HEK293 (cell line): ENCODE measurements around the gene GPR3.

ENCODE experiments used
- CTCF ChIP-seq: fragments of 450-650 bp; formaldehyde crosslinking; IDR thresholded peaks from 2 replicates; pipeline ENCODE4 v1.5.1; 2016; ENCODE audit warnings: missing biosample characterization, missing genetic modification characterization
- FEZF1 ChIP-seq: fragments of 450-650 bp; formaldehyde crosslinking; IDR thresholded peaks from 2 replicates; pipeline ENCODE4 v1.5.1; 2016; ENCODE audit warnings: missing biosample characterization, missing genetic modification characterization
- TCF7L2 ChIP-seq: IDR thresholded peaks from 2 replicates; pipeline ENCODE4 v1.6.1; 2011; ENCODE audit warnings: low read depth, mild to moderate bottlenecking, inconsistent platforms, low read length, moderate library complexity, borderline replicate concordance
- ZBTB21 ChIP-seq: fragments of 450-650 bp; formaldehyde crosslinking; IDR thresholded peaks from 2 replicates; pipeline ENCODE4 v1.5.1; 2017; ENCODE audit warnings: missing biosample characterization, missing genetic modification characterization
- ZNF138 ChIP-seq: fragments of 450-650 bp; formaldehyde crosslinking; IDR thresholded peaks from 2 replicates; pipeline ENCODE4 v1.5.1; 2016; ENCODE audit warnings: missing biosample characterization, missing genetic modification characterization, borderline replicate concordance
- ZNF146 ChIP-seq: fragments of 450-650 bp; formaldehyde crosslinking; IDR thresholded peaks from 2 replicates; pipeline ENCODE4 v1.5.1; 2016; ENCODE audit warnings: missing biosample characterization, missing genetic modification characterization
- ZNF19 ChIP-seq: fragments of 450-650 bp; formaldehyde crosslinking; IDR thresholded peaks from 2 replicates; pipeline ENCODE4; 2016; ENCODE audit warnings: missing biosample characterization, missing genetic modification characterization, low read depth
- ZNF596 ChIP-seq: fragments of 450-650 bp; IDR thresholded peaks from 2 replicates; pipeline ENCODE4 v1.5.0; 2018; ENCODE audit warnings: missing biosample characterization, mild to moderate bottlenecking, missing genetic modification characterization, moderate library complexity
- ZNF791 ChIP-seq: fragments of 450-650 bp; formaldehyde crosslinking; IDR thresholded peaks from 2 replicates; pipeline ENCODE4 v1.5.1; 2016; ENCODE audit warnings: missing biosample characterization, missing genetic modification characterization
- TF ChIP-seq, protein P1 (sequence below): fragments of 450-650 bp; formaldehyde crosslinking; IDR thresholded peaks from 2 replicates; pipeline ENCODE4 v1.5.1; 2016; ENCODE audit warnings: missing biosample characterization, missing genetic modification characterization

GRCh38 chr1:27435566-27436203 is 43.3 kb downstream of the GPR3 start:
- TF ChIP-seq CTCF (tag by site-specific recombination): no peak
- TF ChIP-seq, protein P1, sequence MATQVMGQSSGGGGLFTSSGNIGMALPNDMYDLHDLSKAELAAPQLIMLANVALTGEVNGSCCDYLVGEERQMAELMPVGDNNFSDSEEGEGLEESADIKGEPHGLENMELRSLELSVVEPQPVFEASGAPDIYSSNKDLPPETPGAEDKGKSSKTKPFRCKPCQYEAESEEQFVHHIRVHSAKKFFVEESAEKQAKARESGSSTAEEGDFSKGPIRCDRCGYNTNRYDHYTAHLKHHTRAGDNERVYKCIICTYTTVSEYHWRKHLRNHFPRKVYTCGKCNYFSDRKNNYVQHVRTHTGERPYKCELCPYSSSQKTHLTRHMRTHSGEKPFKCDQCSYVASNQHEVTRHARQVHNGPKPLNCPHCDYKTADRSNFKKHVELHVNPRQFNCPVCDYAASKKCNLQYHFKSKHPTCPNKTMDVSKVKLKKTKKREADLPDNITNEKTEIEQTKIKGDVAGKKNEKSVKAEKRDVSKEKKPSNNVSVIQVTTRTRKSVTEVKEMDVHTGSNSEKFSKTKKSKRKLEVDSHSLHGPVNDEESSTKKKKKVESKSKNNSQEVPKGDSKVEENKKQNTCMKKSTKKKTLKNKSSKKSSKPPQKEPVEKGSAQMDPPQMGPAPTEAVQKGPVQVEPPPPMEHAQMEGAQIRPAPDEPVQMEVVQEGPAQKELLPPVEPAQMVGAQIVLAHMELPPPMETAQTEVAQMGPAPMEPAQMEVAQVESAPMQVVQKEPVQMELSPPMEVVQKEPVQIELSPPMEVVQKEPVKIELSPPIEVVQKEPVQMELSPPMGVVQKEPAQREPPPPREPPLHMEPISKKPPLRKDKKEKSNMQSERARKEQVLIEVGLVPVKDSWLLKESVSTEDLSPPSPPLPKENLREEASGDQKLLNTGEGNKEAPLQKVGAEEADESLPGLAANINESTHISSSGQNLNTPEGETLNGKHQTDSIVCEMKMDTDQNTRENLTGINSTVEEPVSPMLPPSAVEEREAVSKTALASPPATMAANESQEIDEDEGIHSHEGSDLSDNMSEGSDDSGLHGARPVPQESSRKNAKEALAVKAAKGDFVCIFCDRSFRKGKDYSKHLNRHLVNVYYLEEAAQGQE (tag by site-specific recombination): no peak
- TF ChIP-seq ZNF596 (tag by site-specific recombination): no peak
- no peak for TF ChIP-seq TCF7L2
- TF ChIP-seq ZNF19 (tag by site-specific recombination): no peak
- TF ChIP-seq ZNF138 (tag by site-specific recombination): no peak
- no peak for TF ChIP-seq ZBTB21 (tag by site-specific recombination)
- TF ChIP-seq ZNF791 (tag by site-specific recombination): no peak
- TF ChIP-seq ZNF146 (tag by site-specific recombination): no peak
- no peak for TF ChIP-seq FEZF1 (tag by site-specific recombination)
